HL-60/S4 treated with phorbol 12-myristate 13-acetate at 8.2 ng/mL for 4 days and 3 days (cell line): ENCODE results near the gene CCDC51.
"Not testable (repeated sequence)": the region's sequence is repeated elsewhere in the genome, so short reads cannot be mapped to it uniquely, and the experiment has no call there.

Source experiments
- in situ Hi-C: fragments of 300-500 bp; cut with MboI; formaldehyde crosslinking; loops from 2 replicates; pipeline ENCODE4 v1.15.0; 2022; ENCODE audit warnings: low sequenced_read_pairs

CCDC51 gene

GRCh38 chr3:48439820-48440589 lies at the start of gene CCDC51, which contains the start of gene TMA7:
TSS of gene CCDC51 (minus strand) at chr3:48440119. CDS start at chr3:48435128, 4,991 bp downstream.
TSS of gene TMA7 (plus strand) at chr3:48440257. CDS start at chr3:48440297, 40 bp downstream.
- in situ Hi-C loops, result loop anchor here (25.0 kb wide), 1 partner anchor 178 kb away; no protein-coding TSS in a partner anchor

- in situ Hi-C loops, result no loop called here
Measured at GRCh38 chr3:48486952-48487351, 47.0 kb upstream of the CCDC51 start.

GRCh38 chr3:48482822-48483221 lies 42.9 kb upstream of the CCDC51 start:
- in situ Hi-C loops, result not testable (repeated sequence)

GRCh38 chr3:48480891-48481290 lies 41.0 kb upstream of the CCDC51 start:
- in situ Hi-C loops, result not testable (repeated sequence)

- in situ Hi-C loops, result no loop called here
Measured at GRCh38 chr3:48478626-48479555, 39.0 kb upstream of the CCDC51 start.

GRCh38 chr3:48477959-48478520 lies 38.1 kb upstream of the CCDC51 start:
- in situ Hi-C loops, result no loop called here

GRCh38 chr3:48476426-48477053 lies 36.6 kb upstream of the CCDC51 start:
- in situ Hi-C loops, result no loop called here

GRCh38 chr3:48475188-48475587 lies 35.3 kb upstream of the CCDC51 start:
- in situ Hi-C loops, result no loop called here

- in situ Hi-C loops, result no loop called here
Measured at GRCh38 chr3:48474619-48475018, 34.7 kb upstream of the CCDC51 start.

GRCh38 chr3:48474031-48474430 lies 34.1 kb upstream of the CCDC51 start:
- in situ Hi-C loops, result not testable (repeated sequence)

GRCh38 chr3:48473617-48473952 lies 33.7 kb upstream of the CCDC51 start:
- in situ Hi-C loops, result no loop called here

- in situ Hi-C loops, result no loop called here
Measured at GRCh38 chr3:48472923-48473616, 33.2 kb upstream of the CCDC51 start.

- in situ Hi-C loops, result no loop called here
Measured at GRCh38 chr3:48472673-48472922, 32.7 kb upstream of the CCDC51 start.

GRCh38 chr3:48470286-48470685 lies 30.4 kb upstream of the CCDC51 start:
- in situ Hi-C loops, result no loop called here

- in situ Hi-C loops, result no loop called here
Measured at GRCh38 chr3:48469046-48469915, 29.4 kb upstream of the CCDC51 start.

GRCh38 chr3:48468329-48468731 lies 28.4 kb upstream of the CCDC51 start:
- in situ Hi-C loops, result no loop called here

GRCh38 chr3:48467473-48468267 lies 27.8 kb upstream of the CCDC51 start:
- in situ Hi-C loops, result no loop called here

- in situ Hi-C loops, result no loop called here
Measured at GRCh38 chr3:48467110-48467454, 27.2 kb upstream of the CCDC51 start.
